Progenitor cell of endocrine pancreas (in vitro differentiated cells): ENCODE results near the gene RNF13. TPM values are rescaled to one million over a fixed set of nuclear protein-coding genes. Genes with fewer than 3 reads are reported as not detected.
A peak's percentile ranks its signal among the peaks of the same experiment; 100 is the strongest.

Experiments used
- DNase-seq: peaks from one replicate; pipeline ENCODE4 v3.0.0; 2021; ENCODE audit warnings: low spot score; ENCODE audit not compliant: unreplicated experiment
- H3K27ac Mint-ChIP-seq: 2 replicates; pipeline ENCODE4 v1.8.0; 2021; ENCODE audit warnings: mild to moderate bottlenecking, moderate library complexity, mixed read lengths
- H3K27me3 Mint-ChIP-seq: 2 replicates; pipeline ENCODE4 v1.8.0; 2021; ENCODE audit warnings: mixed read lengths
- H3K36me3 Mint-ChIP-seq: 2 replicates; pipeline ENCODE4 v1.8.0; 2022; ENCODE audit warnings: mixed read lengths; ENCODE audit not compliant: insufficient read depth
- H3K4me1 Mint-ChIP-seq: 2 replicates; pipeline ENCODE4 v1.8.0; 2021; ENCODE audit warnings: low read depth, mixed read lengths
- H3K4me3 Mint-ChIP-seq: 2 replicates; pipeline ENCODE4 v1.8.0; 2021; ENCODE audit warnings: low read depth, mild to moderate bottlenecking, moderate library complexity, mixed read lengths
- H3K9me3 Mint-ChIP-seq: 2 replicates; pipeline ENCODE4 v1.8.0; 2021; ENCODE audit warnings: low read depth, mixed read lengths
- CTCF ChIP-seq: fragments of 200-600 bp; sonication (generic); IDR thresholded peaks from one replicate; pipeline ENCODE4 v1.5.0; 2021; ENCODE audit warnings: antibody characterized with exemption, mild to moderate bottlenecking; ENCODE audit not compliant: unreplicated experiment
- long read RNA-seq: library from polyadenylated mRNA; unstranded; transcript quantifications from one replicate; pipeline ENCODE4 v2.0.0, GENCODE V29; 2020
- total RNA-seq: library from RNA; stranded (reverse); gene quantifications from 2 replicates; pipeline ENCODE4 v1.2.1, GENCODE V29; 2021

The RNF13 gene
- total RNA-seq, result 29.8 and 31.1 TPM in 2 replicates
- long read RNA-seq, transcript RNF13-212 (10 exons, 1,027 nt), result minor isoform, 7 of 97 reads
- long read RNA-seq, transcript RNF13-203 (10 exons, 2,843 nt), result major isoform, 66 of 97 reads
- long read RNA-seq, partial matches to known transcripts, result 3 of 97 reads
- long read RNA-seq, other reads (novel, unspliced or antisense), result 17 of 97 reads

GRCh38 chr3:149812606-149813366 is at the start of gene RNF13:
TSS of gene RNF13 (plus strand) at chr3:149813215. CDS start at chr3:149846027, 32,812 bp downstream.
- no peak for TF ChIP-seq CTCF
- Mint-ChIP-seq H3K9me3 (no peaks in the 10 kb centered on the region), H3K4me3 (peak within 1 kb of the TSS; percentile 96), H3K27me3 (no peaks in the 10 kb centered on the region), H3K27ac (peak within 1 kb of the TSS; percentile 99), H3K36me3 (no peaks in the 10 kb centered on the region), H3K4me1 (peaks cover 24% of the 10 kb centered on the region)
- peak; percentile 83 for DNase-seq

GRCh38 chr3:149763565-149764195 is 49.3 kb upstream of the RNF13 start:
- DNase-seq, result no peak
- TF ChIP-seq CTCF, result no peak

GRCh38 chr3:149764302-149764701 is 48.7 kb upstream of the RNF13 start:
- Mint-ChIP-seq H3K36me3 (no peaks in the 10 kb centered on the region), H3K27ac (no peak overlapping the region), H3K27me3 (peaks cover 10% of the 10 kb centered on the region), H3K4me3 (no peak overlapping the region), H3K4me1 (no peaks in the 10 kb centered on the region), H3K9me3 (no peaks in the 10 kb centered on the region)
- DNase-seq, result no peak
- no peak for TF ChIP-seq CTCF

More at GRCh38 chr3:149763565-149764195, 49.3 kb upstream of the RNF13 start:
- no peak overlapping the region for H3K4me3 Mint-ChIP-seq
- H3K4me1 Mint-ChIP-seq, result no peaks in the 10 kb centered on the region
- H3K27me3 Mint-ChIP-seq, result peaks cover 10% of the 10 kb centered on the region
- no peaks in the 10 kb centered on the region for H3K9me3 Mint-ChIP-seq
- no peak overlapping the region for H3K27ac Mint-ChIP-seq
- H3K36me3 Mint-ChIP-seq, result no peaks in the 10 kb centered on the region

GRCh38 chr3:149765762-149766334 is 47.2 kb upstream of the RNF13 start:
- H3K36me3 Mint-ChIP-seq, result no peaks in the 10 kb centered on the region
- peaks cover 10% of the 10 kb centered on the region for H3K27me3 Mint-ChIP-seq
- H3K4me1 Mint-ChIP-seq, result no peaks in the 10 kb centered on the region

More at GRCh38 chr3:149765762-149766334, 47.2 kb upstream of the RNF13 start:
- Mint-ChIP-seq H3K9me3 (no peaks in the 10 kb centered on the region), H3K4me3 (no peak overlapping the region), H3K27ac (no peak overlapping the region)
- DNase-seq, result no peak
- TF ChIP-seq CTCF, result peak; percentile 59
